ENCODE results near the gene RFX4.
"Not testable (repeated sequence)": the region's sequence is repeated elsewhere in the genome, so short reads cannot be mapped to it uniquely, and the experiment has no call there.

Gene RFX4

GRCh38 chr12:106682594-106683234, 99.9 kb downstream of the RFX4 start:
- no peaks in the 10 kb centered on the region for H3K36me3 Mint-ChIP-seq
- peak; percentile 40 for ATAC-seq
- H3K4me3 Mint-ChIP-seq: no peak overlapping the region
- no peak for DNase-seq (ENCODE audit: low spot score in 2 of 2)
- H3K4me1 Mint-ChIP-seq: no peaks in the 10 kb centered on the region
- H3K9me3 Mint-ChIP-seq: no peaks in the 10 kb centered on the region
- H3K27ac Mint-ChIP-seq: no peak overlapping the region

DNA sequence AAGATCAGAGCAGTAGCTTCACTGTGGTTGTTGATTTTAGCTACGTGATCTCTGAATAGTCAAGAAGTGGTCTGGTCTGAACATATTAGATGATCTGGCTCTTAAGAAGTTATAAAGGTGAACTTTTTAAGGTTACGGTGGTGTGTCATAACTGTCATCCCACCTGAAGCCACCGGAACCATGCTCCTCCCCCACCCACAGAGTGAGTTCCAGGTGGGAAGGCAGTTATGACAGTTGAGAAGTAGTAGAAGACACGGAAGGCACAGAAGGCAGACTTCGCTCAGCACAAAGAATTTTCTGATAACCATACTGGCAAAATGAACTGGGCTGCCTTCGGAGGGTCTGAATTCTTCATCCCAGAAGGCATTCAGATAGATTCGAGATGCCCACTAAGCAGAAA, 101.7 kb downstream of the RFX4 start:
- Mint-ChIP-seq H3K9me3 (no peaks in the 10 kb centered on the region), H3K4me3 (no peak overlapping the region), H3K36me3 (no peaks in the 10 kb centered on the region), H3K4me1 (no peaks in the 10 kb centered on the region), H3K27ac (peak overlapping the region; percentile 36)
- no peak for ATAC-seq
- DNase-seq (ENCODE audit: low spot score in 2 of 2): no peak

- no peaks in the 10 kb centered on the region for H3K9me3 Mint-ChIP-seq
- no peak for DNase-seq (ENCODE audit: low spot score in 2 of 2)
- H3K36me3 Mint-ChIP-seq: no peaks in the 10 kb centered on the region
- no peak overlapping the region for H3K27ac Mint-ChIP-seq
- no peaks in the 10 kb centered on the region for H3K4me1 Mint-ChIP-seq
- H3K4me3 Mint-ChIP-seq: no peak overlapping the region
- no peak for ATAC-seq
Observed at GRCh38 chr12:106685381-106685780, 102.6 kb downstream of the RFX4 start.

GRCh38 chr12:106687672-106688071, 104.9 kb downstream of the RFX4 start:
- Mint-ChIP-seq H3K27ac (no peak overlapping the region), H3K9me3 (no peaks in the 10 kb centered on the region), H3K4me3 (no peak overlapping the region), H3K36me3 (no peaks in the 10 kb centered on the region), H3K4me1 (no peaks in the 10 kb centered on the region)
- DNase-seq (ENCODE audit: low spot score in 2 of 2) (no peak), ATAC-seq (no peak)

DNA sequence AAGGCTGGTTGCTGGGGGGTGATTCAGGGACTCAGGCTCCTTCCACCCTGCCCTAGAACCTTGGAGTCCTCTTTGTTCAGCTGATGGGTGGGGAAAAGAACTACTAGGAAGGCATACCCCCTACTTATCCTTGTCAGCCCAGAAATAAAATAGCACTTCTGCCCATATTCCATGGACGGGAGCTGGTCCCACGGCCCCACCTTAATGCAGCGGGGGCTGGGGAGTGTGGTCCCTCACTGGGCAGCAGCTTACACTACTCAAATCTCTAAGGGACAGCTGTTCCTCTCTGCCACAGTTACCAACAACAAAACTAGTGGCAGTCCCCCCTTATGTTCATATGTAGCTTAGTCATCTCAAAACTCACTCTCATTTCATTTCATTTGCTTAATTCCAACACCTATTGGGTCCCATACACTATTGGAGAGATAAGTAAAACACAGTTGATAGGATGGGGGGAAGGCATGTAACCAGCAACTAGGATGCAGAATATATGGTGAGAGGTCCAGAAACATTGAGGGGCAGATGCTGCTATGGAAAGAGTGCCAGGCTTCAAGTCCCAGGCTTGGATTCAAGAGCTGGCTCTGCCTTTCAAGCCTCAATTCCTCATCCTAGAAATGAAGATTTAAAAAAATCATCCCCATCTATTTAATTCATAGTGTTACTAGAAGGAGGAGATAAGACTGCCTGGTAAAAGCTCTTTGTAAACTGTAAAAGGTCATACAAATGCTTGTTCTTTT, 107.9 kb downstream of the RFX4 start:
- no peaks in the 10 kb centered on the region for H3K36me3 Mint-ChIP-seq
- ATAC-seq: no peak

DNA sequence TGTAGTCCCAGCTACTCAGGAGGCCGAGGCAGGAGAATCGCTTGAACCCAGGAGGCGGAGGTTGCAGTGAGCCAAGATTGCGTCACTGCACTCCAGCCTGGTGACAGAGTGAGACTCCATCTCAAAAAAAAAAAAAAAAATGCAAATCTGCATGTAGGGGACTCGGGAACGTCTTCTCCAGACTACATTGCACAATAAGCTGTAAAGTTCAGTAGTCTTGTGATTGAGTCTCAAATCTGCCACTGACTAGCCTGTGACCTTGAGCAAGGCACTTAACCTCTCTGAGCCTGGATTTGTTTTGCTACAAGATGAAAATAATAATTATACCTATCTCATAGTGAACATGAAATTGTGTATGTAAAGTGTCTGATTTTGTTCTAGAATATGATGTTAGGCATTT, 109.2 kb downstream of the RFX4 start:
- H3K4me3 Mint-ChIP-seq; H3K27ac Mint-ChIP-seq; H3K9me3 Mint-ChIP-seq; ATAC-seq; H3K4me1 Mint-ChIP-seq; H3K36me3 Mint-ChIP-seq; DNase-seq (ENCODE audit: low spot score in 2 of 2): not testable (repeated sequence)

More for the DNA sequence above, 107.9 kb downstream of the RFX4 start:
- Mint-ChIP-seq H3K27ac (no peak overlapping the region), H3K9me3 (no peaks in the 10 kb centered on the region), H3K4me3 (no peak overlapping the region), H3K4me1 (no peaks in the 10 kb centered on the region)
- DNase-seq (ENCODE audit: low spot score in 2 of 2): no peak

DNA sequence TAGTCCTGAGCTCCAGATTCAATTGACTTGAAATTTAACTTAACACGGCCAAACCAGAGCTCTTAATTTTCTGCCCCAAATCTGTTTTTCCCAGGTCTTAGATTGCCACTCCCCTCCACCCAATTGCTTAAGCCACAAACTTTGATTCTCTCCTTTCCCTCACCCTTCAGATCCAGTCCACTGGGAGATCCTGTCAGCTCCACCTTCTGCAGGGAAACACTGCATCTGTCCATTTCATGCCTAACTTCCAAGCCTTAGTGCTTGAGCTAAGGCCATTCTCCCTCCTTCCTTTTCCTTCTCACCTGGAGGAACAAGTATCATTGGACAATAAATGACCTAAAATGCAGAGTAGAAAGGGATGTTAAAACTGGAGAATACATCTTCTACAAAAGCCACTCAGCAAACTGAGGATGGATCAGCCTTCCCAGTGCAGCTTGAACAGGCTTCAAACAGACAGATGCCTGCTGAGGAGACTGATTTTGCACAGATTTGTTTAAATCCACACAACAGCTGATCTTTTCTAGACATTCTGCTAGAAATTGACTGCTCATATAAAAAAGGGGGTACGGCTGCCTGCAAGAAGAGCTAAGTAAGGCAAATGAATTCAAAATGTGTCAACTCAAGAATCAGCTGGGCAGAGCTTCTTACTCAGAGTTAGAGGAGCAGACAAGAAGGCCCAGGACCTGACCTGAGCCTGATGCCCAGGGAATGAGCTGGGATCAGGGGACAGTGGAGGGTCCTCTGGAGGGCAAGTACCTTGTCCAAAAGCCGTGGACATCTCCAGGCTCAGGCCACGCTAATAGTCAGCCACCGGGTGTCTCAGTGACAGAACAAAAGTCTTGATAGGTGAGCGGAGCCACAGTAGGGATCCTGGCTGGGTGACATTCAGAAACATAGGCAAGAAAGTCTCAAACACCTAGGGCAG, 110.4 kb downstream of the RFX4 start:
- H3K4me3 Mint-ChIP-seq: no peak overlapping the region

DNA sequence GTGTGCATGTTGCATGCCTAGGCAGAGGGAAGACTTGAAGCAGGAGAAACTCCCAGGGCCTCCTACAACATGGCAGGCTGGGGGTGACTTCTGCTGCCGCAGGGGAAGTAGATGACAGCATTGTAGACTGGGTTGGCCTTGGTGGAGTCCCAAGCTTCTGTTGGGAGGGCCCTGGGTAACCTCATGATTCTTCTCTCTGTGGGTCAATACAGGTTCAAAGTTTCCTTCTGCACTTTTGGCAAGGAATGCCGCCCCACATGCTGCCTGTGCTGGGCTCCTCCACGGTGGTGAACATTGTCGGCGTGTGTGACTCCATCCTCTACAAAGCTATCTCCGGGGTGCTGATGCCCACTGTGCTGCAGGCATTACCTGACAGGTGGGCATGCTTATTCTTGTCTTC, 113.3 kb downstream of the RFX4 start:
- Mint-ChIP-seq H3K9me3 (peaks cover 9% of the 10 kb centered on the region), H3K36me3 (no peaks in the 10 kb centered on the region), H3K27ac (no peak overlapping the region), H3K4me1 (no peaks in the 10 kb centered on the region), H3K4me3 (no peak overlapping the region)
- DNase-seq (ENCODE audit: low spot score in 2 of 2) (no peak), ATAC-seq (no peak)

More for the DNA sequence above, 110.4 kb downstream of the RFX4 start:
- no peaks in the 10 kb centered on the region for H3K9me3 Mint-ChIP-seq
- peak overlapping the region; percentile 23 for H3K27ac Mint-ChIP-seq
- DNase-seq (ENCODE audit: low spot score in 2 of 2) (no peak), ATAC-seq (no peak)
- H3K36me3 Mint-ChIP-seq: no peaks in the 10 kb centered on the region
- no peaks in the 10 kb centered on the region for H3K4me1 Mint-ChIP-seq

GRCh38 chr12:106696681-106697417, 114.0 kb downstream of the RFX4 start:
- no peaks in the 10 kb centered on the region for H3K4me1 Mint-ChIP-seq
- no peak overlapping the region for H3K4me3 Mint-ChIP-seq
- DNase-seq (ENCODE audit: low spot score in 2 of 2) (no peak), ATAC-seq (no peak)
- H3K9me3 Mint-ChIP-seq: peaks cover 14% of the 10 kb centered on the region
- H3K36me3 Mint-ChIP-seq: no peaks in the 10 kb centered on the region
- no peak overlapping the region for H3K27ac Mint-ChIP-seq

DNA sequence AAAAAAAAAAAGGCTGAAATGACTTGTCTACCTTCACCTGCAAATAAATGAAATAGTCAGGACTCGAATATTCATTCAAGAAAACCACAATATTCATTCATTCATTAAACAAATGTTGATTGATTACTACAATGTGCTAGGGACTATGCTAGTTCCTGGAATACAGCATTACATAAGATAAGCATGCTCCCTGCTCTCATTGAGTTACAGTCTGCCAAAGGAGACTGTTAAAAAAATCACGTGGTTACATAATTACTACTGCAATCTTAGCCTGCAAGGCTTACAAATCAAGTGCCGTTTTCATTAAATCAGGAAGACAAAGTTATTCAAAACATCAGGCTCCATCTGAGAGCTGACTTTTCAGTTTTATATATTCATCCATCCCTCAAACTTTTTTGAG, 121.3 kb downstream of the RFX4 start:
- Mint-ChIP-seq H3K27ac (no peak overlapping the region), H3K4me1 (no peaks in the 10 kb centered on the region)
- ATAC-seq: no peak

DNA sequence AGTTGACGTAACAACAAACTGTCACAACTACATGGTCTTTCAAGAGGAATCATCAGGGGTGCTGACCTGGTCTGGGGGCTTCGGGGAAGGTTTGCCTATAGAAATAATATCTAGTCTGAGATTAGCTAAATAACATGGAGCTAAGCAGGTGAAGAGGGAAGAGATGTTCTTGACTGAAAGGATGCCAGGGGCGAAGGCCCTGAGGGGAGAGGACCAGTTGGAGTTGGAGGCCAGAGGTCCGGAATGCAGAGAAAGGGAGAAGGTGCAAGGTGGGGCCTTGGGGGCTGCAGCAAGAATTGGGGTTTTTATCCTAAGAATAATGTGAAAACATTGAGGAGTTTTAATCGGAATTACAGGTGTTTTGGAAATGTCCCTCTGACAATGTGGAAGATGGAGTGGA, 123.2 kb downstream of the RFX4 start:
- H3K9me3 Mint-ChIP-seq: peaks cover 6% of the 10 kb centered on the region
- no peaks in the 10 kb centered on the region for H3K4me1 Mint-ChIP-seq
- DNase-seq (ENCODE audit: low spot score in 2 of 2) (no peak), ATAC-seq (no peak)
- H3K36me3 Mint-ChIP-seq: no peaks in the 10 kb centered on the region
- no peak overlapping the region for H3K27ac Mint-ChIP-seq
- H3K4me3 Mint-ChIP-seq: no peak overlapping the region

More for the DNA sequence above, 121.3 kb downstream of the RFX4 start:
- no peak overlapping the region for H3K4me3 Mint-ChIP-seq
- H3K9me3 Mint-ChIP-seq: peaks cover 10% of the 10 kb centered on the region
- DNase-seq (ENCODE audit: low spot score in 2 of 2): no peak
- no peaks in the 10 kb centered on the region for H3K36me3 Mint-ChIP-seq

GRCh38 chr12:106709068-106709511, 126.3 kb downstream of the RFX4 start:
- Mint-ChIP-seq H3K9me3 (no peaks in the 10 kb centered on the region), H3K4me3 (no peak overlapping the region), H3K4me1 (no peaks in the 10 kb centered on the region), H3K27ac (no peak overlapping the region), H3K36me3 (no peaks in the 10 kb centered on the region)
- ATAC-seq (no peak), DNase-seq (ENCODE audit: low spot score in 2 of 2) (no peak)

DNA sequence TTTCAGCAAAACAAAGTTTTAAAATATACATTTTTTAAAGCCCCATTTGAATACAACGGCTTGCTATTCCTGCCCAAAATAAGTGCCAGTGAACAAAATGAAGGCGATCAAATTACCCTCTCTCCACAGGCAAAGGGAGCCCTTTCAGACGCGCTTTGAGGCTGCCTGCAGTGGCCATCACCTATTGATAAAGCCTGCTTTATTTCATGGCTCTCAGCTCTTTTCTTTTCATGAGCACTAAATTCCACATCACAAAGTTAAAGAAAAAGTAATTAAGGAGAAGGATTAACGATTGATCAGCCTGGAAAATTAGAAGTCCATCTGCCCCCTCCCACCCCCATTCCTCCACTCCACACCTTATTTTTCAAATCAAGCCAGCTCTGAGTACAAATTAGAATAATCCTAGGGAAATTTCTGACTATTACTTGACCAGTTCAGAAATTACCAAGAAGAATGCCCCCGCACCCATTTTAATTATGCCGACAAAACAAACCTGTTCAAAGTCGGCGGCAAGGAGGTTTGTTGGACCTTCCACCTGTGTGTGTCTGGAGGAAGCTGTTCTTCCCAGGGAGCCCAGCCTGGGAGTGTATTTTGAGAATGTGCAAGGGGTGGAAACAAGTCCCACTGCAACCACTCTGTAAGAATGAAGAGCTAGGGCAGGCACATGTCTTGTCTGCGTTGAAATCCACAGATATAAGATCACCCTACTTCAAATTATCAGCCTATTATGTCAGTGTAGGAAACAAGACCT, 127.5 kb downstream of the RFX4 start:
- DNase-seq (ENCODE audit: low spot score in 2 of 2) (no peak), ATAC-seq (no peak)
- Mint-ChIP-seq H3K27ac (no peak overlapping the region), H3K36me3 (no peaks in the 10 kb centered on the region), H3K9me3 (no peaks in the 10 kb centered on the region), H3K4me3 (no peak overlapping the region), H3K4me1 (no peaks in the 10 kb centered on the region)

DNA sequence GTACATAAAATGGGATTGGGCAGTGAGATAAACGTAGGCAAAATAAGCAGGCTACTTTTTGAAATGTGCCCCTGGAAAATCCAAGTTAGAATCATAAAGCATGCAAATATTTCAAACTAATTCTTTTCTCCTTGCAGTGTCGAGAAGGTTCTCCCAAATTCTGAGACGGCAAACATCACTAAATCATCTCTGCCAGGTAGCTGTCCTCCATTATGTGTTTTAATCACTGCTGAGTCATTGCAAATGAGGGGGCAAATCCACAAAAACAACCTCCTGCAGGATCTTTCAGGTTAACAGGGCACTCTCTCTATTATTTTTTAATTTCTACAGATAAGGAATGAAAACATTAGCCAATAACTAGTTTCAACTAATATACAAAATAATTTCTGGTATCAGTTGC, 128.5 kb downstream of the RFX4 start:
- DNase-seq (ENCODE audit: low spot score in 2 of 2): no peak
- Mint-ChIP-seq H3K9me3 (no peaks in the 10 kb centered on the region), H3K36me3 (no peaks in the 10 kb centered on the region), H3K4me1 (no peaks in the 10 kb centered on the region), H3K27ac (no peak overlapping the region), H3K4me3 (no peak overlapping the region)
- ATAC-seq: no peak

All from stimulated activated effector memory CD8-positive, alpha-beta T cell treated with anti-CD3 and anti-CD28 coated beads, Interleukin-12 subunit alpha, Interleukin-12 subunit beta, amount 100 ng/mL, for 72 hours (primary cell).